Fibroblast of lung (primary cell): Measurements from ENCODE around the gene SLC43A3. TPM values are rescaled to one million over a fixed set of nuclear protein-coding genes. Genes with fewer than 3 reads are reported as not detected.

Experiments used
- DNase-seq, 2 donors: peaks; one replicate each; pipeline versions ENCODE4 v3.0.0 to v3.0.0-alpha.2; 2010; ENCODE audit warnings: low read depth in 2 of 2
- H2AFZ ChIP-seq: 2 replicates; pipeline ENCODE4 v1.5.1; 2012; ENCODE audit warnings: low read length, control low read depth, inconsistent platforms
- H3K27ac ChIP-seq: 2 replicates; pipeline ENCODE4 v1.5.1; 2011; ENCODE audit warnings: low read length, control low read depth; ENCODE audit not compliant: insufficient read depth
- H3K27me3 ChIP-seq: 2 replicates; pipeline ENCODE4 v1.5.1; 2011; ENCODE audit warnings: mild to moderate bottlenecking, low read length; ENCODE audit not compliant: control insufficient read depth, insufficient read depth
- H3K36me3 ChIP-seq: 2 replicates; pipeline ENCODE4 v1.5.1; 2011; ENCODE audit warnings: low read length; ENCODE audit not compliant: control insufficient read depth, insufficient read depth
- H3K4me1 ChIP-seq: 2 replicates; pipeline ENCODE4 v1.5.1; 2011; ENCODE audit warnings: low read length; ENCODE audit not compliant: control insufficient read depth, insufficient read depth; ENCODE audit errors: extremely low read depth
- H3K4me2 ChIP-seq: 2 replicates; pipeline ENCODE4 v1.5.1; 2011; ENCODE audit warnings: low read length, control low read depth; ENCODE audit not compliant: insufficient read depth; ENCODE audit errors: extremely low read depth
- H3K4me3 ChIP-seq, 4 experiments: fragments of 200-600 bp in 1 of 4; sonication (generic) in 1 of 4; replicated peaks in 1 of 4; 2 replicates each; pipeline ENCODE4 v1.5.1; 2011 to 2016; ENCODE audit warnings: low read length in 4 of 4, low read depth in 3 of 4, mild to moderate bottlenecking in 3 of 4, control low read depth in 2 of 4, inconsistent platforms in 1 of 4, mixed read lengths in 1 of 4; ENCODE audit not compliant: insufficient read depth in 1 of 4; ENCODE audit errors: control extremely low read depth in 1 of 4
- H3K79me2 ChIP-seq: 2 replicates; pipeline ENCODE4 v1.5.1; 2012; ENCODE audit warnings: mild to moderate bottlenecking, low read length, inconsistent platforms; ENCODE audit not compliant: control insufficient read depth, insufficient read depth
- H3K9ac ChIP-seq: 2 replicates; pipeline ENCODE4 v1.5.1; 2011; ENCODE audit warnings: mild to moderate bottlenecking, low read length, control low read depth; ENCODE audit not compliant: insufficient read depth
- H3K9me3 ChIP-seq: 2 replicates; pipeline ENCODE4 v1.5.1; 2012; ENCODE audit warnings: low read depth, low read length; ENCODE audit not compliant: control insufficient read depth, insufficient read depth
- H4K20me1 ChIP-seq: 2 replicates; pipeline ENCODE4 v1.5.1; 2011; ENCODE audit warnings: low read length; ENCODE audit not compliant: control insufficient read depth, insufficient read depth; ENCODE audit errors: extremely low read depth
- CTCF ChIP-seq, 2 donors: IDR thresholded peaks in 1 of 2; conservative IDR thresholded peaks in 1 of 2; 1 replicate in 1 of 2; 2 replicates in 1 of 2; pipeline ENCODE4 v1.5.1; 2011 to 2012; ENCODE audit warnings: low read length in 2 of 2, control low read depth in 1 of 2, inconsistent platforms in 1 of 2, low read depth in 1 of 2, mild to moderate bottlenecking in 1 of 2
- EZH2 ChIP-seq: IDR thresholded peaks from 2 replicates; pipeline ENCODE4 v1.5.1; 2012; ENCODE audit warnings: low read length, control low read depth, mild to moderate bottlenecking; ENCODE audit errors: missing control alignments
- polyA plus RNA-seq, 2 donors: library from polyadenylated mRNA; depleted of rRNA in 1 of 2; stranded (reverse) in 1 of 2; unstranded in 1 of 2; fragments of >200 nt; gene quantifications; 2 replicates each; pipeline ENCODE4 v1.2.1, GENCODE V29; 2011 to 2012; ENCODE audit warnings: missing spikeins in 1 of 2
- total RNA-seq: library from RNA; depleted of rRNA; stranded (reverse); fragments of >200 nt; gene quantifications from 2 replicates; pipeline ENCODE4 v1.2.1, GENCODE V29; 2014

The SLC43A3 gene
- total and polyA plus RNA-seq, 2 donors (not counting 1 experiment from before 2014, with no cell fraction given) = 34.8 to 41.5 TPM

- TF ChIP-seq EZH2 = no peak
- TF ChIP-seq CTCF (conservative IDR thresholded peaks at IDR 0.05 in 1 of 2, IDR thresholded peaks at IDR 0.05 in 1 of 2; ENCODE audit: low read depth in 1 of 2, low read length in 2 of 2) = no peak
- no peaks in the 10 kb centered on the region for H3K79me2 ChIP-seq
Observed at GRCh38 chr11:57394203-57394965, 32.5 kb downstream of the SLC43A3 start.

GRCh38 chr11:57392763-57393105, 34.2 kb downstream of the SLC43A3 start:
- no peak for DNase-seq
- no peak overlapping the region for H3K4me3 ChIP-seq

More at GRCh38 chr11:57394203-57394965, 32.5 kb downstream of the SLC43A3 start:
- DNase-seq = no peak
- no peak overlapping the region for H3K4me2 ChIP-seq
- H3K4me1 ChIP-seq = no peaks in the 10 kb centered on the region
- H3K9me3 ChIP-seq = no peaks in the 10 kb centered on the region
- H2AFZ ChIP-seq = no peak overlapping the region
- no peak overlapping the region for H3K9ac ChIP-seq
- H3K4me3 ChIP-seq = no peak overlapping the region
- peaks cover 20% of the 10 kb centered on the region for H3K27me3 ChIP-seq
- H4K20me1 ChIP-seq = no peaks in the 10 kb centered on the region
- no peak overlapping the region for H3K27ac ChIP-seq
- H3K36me3 ChIP-seq = no peaks in the 10 kb centered on the region

More at GRCh38 chr11:57392763-57393105, 34.2 kb downstream of the SLC43A3 start:
- Histone ChIP-seq H3K9ac (no peak overlapping the region), H4K20me1 (no peaks in the 10 kb centered on the region), H3K9me3 (no peaks in the 10 kb centered on the region), H3K4me1 (no peaks in the 10 kb centered on the region), H3K27me3 (peaks cover 20% of the 10 kb centered on the region), H3K79me2 (no peaks in the 10 kb centered on the region), H3K27ac (no peak overlapping the region), H2AFZ (no peak overlapping the region), H3K36me3 (no peaks in the 10 kb centered on the region), H3K4me2 (no peak overlapping the region)
- TF ChIP-seq EZH2 (no peak), CTCF (conservative IDR thresholded peaks at IDR 0.05 in 1 of 2, IDR thresholded peaks at IDR 0.05 in 1 of 2; ENCODE audit: low read depth in 1 of 2, low read length in 2 of 2) (no peak)
